GM23248 (cell line): ENCODE data around the gene UCK2.

Experiments used
- EZH2 ChIP-seq: fragments of 200-600 bp; sonication (generic); IDR thresholded peaks from 2 replicates; pipeline ENCODE4 v1.6.1; 2018; ENCODE audit warnings: antibody characterized with exemption, mild to moderate bottlenecking; ENCODE audit not compliant: insufficient read depth, poor library complexity, severe bottlenecking
- EZH2phosphoT487 ChIP-seq: fragments of 200-600 bp; sonication (generic); IDR thresholded peaks from 2 replicates; pipeline ENCODE4 v1.6.1; 2018; ENCODE audit warnings: antibody characterized with exemption, moderate library complexity, mild to moderate bottlenecking, low read depth; ENCODE audit not compliant: insufficient read depth

GRCh38 chr1:165856606-165857005 lies 29.2 kb downstream of the UCK2 start:
- TF ChIP-seq EZH2 (no peak), EZH2phosphoT487 (no peak)
